ENCODE measurements around the gene CRY2.

Gene CRY2

DNA sequence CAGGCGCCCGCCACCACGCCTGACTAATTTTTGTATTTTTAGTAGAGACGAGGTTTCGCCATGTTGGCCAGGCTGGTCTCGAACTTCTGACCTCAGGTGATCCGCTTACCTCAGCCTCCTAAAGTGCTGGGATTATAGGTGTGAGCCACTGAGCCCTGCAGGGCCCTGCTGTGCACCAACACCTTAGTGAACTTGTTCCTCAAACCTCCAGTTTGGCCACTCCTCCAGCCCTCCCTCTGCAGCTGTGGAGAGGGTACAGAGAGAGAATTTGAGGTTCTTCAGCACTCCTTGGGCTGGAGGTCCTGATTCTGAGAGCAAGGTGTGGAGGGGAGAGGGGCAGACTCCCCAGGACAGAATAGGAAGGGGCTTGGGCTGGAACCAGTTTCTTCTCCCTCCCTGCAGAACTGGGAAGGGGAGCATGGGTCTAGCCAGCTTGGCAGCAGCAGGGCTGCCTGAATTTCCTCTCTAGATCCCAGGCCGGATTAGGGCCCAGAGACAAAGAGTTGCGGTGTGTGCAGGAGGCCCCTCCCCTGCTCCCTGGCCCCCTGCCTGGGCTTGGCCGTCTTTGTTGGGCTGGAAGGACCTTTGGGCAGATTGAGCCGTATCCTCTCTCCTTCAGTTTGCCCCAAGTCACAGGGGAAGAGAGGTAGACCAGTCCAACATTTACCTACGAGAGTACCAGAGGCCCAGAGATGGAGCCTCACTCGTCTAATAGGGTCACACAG, 72.7 kb downstream of the CRY2 start:
- no peak for DNase-seq

GRCh38 chr11:45920531-45921477, 73.5 kb downstream of the CRY2 start:
- DNase-seq: no peak

DNA sequence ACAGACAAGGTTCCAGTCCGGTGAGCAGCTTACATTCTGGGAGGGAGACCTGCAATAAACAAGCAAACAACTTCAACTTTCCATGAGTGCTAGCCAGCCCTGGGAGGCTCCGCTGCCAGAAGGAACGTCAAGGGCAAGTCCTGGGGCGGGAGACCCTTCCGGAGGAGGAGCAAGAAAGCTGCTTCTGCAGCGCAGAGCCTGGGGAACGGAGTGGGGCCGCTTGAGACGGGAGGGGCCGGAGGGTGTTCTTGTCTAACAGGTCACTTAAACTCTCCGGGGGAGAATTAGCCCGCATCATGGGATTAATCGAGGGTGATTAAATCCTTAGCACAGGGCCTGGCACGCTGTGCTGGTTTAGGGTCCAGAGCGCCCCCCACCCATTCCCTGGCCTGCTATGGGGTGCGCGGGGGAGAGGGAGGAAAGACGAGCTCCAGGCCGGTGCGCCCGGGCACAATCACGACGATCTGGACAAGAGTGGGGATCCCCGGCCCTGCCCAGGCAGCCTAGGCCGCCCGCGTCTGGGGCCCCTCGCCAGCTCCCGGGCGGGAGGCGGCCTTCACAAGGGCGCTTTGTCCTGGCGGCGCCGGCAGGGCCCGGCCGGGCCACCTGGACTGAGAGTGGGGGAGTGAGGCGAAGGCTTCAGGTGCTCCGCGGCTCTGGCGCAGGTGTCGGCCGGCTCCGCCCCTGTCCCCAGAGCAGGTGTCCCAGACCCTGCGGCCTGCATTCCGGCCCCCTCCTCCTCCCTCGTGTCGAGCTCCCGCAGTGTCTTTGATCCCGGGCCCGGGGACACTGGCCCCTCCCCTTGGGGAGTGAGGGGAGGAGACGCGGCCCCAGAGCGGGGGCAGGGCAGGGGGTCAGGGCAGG, 74.5 kb downstream of the CRY2 start:
- DNase-seq: no peak

DNA sequence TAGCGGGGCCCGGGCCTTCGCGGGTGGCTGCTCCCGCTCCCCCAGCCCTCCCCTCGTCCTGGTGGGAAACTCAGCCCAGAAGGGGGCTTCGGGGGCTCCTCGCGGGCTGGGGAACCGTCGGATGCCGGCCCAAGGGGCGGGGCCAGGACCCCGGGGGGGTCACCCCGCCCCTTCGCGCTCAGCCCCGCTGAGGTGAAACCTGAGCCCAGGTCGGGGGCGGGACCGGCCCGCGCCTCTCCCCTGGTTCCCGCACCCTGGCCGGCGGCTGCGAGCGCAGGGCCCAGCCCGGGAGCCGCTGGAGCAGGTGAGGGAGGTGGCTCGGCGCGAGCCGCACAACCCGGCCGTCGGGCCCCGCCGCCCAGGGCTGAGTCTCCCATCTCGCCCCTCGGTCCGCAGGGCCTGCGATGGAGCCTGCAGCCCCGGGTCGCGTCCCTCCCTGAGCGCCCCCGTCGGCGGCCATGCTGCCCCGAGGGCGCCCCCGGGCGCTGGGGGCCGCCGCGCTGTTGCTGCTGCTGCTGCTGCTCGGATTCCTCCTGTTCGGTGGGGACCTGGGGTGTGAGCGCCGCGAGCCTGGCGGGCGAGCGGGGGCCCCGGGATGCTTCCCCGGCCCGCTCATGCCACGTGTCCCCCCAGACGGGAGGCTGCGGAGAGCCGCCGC, 75.3 kb downstream of the CRY2 start, which contains the start of gene LARGE2:
Gene LARGE2 (plus strand): TSS at position 232 of the 658 bp plus-strand sequence. CDS start 227 bp downstream, at position 459.
- no peak for DNase-seq

- no peak for DNase-seq
Observed at GRCh38 chr11:45924036-45924915, 77.0 kb downstream of the CRY2 start.

DNA sequence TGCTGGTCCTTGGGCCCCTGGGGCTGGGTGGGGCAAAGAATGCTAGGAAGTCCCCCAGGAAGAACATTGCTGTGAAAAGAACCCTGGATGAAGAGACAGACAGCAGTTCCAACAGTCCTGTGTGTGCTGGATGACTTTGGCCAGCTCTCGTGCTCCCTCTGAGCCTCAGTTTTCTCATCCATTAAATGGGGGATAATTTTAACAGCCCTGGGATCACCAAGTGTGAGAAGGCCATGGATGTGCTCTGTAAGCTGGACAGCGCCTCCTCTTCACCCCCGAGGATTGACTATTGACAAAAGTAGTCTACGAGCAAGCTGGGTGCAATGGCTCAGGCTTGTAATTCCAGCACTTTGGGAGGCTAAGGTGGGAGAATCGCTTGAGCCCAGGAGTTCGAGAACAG, 77.7 kb downstream of the CRY2 start:
- DNase-seq: no peak

DNA sequence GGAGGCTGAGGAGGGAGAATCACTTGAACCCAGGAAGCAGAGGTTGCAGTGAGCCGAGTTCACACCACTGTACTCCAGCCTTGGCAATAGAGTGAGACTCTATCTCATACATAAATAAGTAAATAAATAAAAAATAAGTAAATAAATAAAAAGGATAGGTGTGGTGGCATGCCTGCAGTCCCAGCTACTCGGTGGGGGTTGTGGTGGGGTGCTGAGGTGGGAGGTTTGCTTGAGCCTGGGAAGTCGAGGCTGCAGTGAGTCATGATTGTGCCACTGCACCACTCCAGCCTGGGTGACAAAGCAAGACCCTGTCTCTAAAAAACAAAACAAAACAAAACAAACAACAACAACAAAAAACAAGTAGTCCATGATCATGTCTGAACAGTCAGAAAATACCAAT, 78.3 kb downstream of the CRY2 start:
- DNase-seq: no peak

GRCh38 chr11:45926001-45926401, 78.7 kb downstream of the CRY2 start:
- DNase-seq: no peak

- DNase-seq: no peak
Observed at GRCh38 chr11:45926536-45927331, 79.5 kb downstream of the CRY2 start.

DNA sequence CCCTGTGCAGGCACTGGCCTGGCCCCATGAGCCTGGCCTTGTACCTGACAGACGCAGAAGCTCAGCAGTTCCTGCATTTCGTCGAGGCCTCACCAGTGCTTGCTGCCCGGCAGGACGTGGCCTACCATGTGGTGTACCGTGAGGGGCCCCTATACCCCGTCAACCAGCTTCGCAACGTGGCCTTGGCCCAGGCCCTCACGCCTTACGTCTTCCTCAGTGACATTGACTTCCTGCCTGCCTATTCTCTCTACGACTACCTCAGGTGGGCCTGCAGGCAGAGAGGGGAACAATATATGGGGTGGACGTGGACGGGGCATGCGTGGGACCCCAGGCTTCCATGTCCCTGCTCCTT, 80.0 kb downstream of the CRY2 start:
- DNase-seq: no peak

DNA sequence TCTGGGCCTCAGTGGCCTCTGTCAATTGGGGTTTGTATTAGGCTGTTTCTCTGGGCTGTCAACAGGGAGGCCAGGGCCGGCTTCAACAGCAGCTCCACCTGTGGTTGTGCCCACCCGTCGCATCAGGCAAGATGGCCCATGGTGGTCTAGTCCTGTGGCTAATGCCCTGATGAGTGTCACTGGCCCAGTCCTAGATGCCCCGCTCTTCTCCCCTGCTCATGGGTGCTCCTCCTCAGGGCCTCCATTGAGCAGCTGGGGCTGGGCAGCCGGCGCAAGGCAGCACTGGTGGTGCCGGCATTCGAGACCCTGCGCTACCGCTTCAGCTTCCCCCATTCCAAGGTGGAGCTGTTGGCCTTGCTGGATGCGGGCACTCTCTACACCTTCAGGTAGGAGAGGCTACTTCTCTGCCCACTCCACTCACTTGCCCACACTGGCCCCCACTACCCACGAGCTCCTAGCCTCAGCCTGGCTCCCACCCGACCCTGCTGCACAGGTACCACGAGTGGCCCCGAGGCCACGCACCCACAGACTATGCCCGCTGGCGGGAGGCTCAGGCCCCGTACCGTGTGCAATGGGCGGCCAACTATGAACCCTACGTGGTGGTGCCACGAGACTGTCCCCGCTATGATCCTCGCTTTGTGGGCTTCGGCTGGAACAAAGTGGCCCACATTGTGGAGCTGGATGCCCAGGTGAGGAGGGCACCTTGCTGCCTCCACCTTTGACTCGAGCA, 80.6 kb downstream of the CRY2 start:
- no peak for DNase-seq

GRCh38 chr11:45928535-45929215, 81.4 kb downstream of the CRY2 start:
- DNase-seq: no peak

- no peak for DNase-seq
Observed at GRCh38 chr11:45929486-45930030, 82.3 kb downstream of the CRY2 start.

DNA sequence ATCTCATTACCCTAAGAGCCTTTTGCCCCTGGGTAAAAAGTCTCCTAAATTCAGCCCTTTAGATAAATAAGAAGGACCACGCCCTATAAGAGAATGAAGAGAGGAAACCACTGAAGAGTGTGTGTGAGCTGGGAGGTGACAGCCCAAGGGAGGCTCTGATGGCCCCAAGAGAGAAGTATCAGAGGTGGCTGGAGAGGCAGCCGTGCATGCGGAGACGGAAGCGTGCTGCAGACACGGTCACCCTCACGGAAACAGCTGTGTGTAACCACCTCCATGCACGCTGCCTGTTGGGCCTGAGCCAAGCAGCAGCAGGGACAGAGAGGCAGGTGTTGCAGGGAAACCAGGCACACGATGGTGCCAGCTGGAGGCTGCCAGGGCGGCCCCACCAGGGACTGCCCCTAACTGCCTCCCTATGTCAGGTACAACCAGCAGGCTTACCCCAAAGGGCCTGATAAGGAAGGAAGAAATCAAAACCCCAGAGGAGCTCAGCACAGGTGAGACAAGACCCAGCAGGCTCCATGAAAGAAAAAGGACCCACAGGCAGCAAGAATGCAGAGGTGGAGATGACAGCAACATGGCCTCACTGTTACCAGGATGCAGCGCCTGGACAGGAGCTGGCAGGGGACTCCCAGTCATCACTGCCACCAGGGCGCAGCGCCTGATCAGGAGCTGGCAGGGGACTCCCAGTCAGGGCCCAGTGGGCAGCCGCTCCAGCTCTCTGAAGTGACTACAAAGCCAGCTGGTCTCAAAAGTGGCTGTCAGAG, 82.9 kb downstream of the CRY2 start:
- no peak for DNase-seq

DNA sequence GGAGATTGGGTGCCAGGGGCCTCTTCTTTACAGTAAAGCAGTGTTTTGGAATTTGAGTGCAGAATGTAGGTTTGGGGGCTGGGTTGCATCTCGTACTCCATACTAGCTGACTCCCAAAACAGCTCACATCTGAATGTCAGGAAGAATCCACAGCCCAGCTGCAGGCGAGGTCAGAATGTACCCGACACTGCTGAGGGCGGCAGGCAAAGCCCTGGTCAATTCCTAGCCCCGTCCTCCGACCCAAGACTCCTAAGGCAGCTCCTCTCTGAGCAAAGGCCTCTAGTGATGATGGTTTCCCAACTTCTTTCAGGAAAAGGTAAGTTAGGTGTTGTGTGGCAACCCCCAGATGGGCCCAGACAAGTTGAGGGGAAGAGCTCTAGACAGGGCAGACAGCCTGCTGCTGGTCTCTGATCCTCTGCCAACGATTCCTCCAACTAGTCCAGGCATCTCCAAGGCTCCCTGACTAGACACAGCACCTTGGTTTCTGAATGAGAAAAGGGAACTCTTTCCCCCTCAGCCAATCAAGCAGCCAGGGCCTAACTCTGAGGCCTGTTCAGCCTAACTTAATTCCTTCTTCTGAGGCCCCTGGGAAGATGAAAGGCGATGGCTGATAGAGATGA, 83.8 kb downstream of the CRY2 start:
- DNase-seq: no peak

GRCh38 chr11:45931739-45932138, 84.5 kb downstream of the CRY2 start:
- DNase-seq: no peak

DNA sequence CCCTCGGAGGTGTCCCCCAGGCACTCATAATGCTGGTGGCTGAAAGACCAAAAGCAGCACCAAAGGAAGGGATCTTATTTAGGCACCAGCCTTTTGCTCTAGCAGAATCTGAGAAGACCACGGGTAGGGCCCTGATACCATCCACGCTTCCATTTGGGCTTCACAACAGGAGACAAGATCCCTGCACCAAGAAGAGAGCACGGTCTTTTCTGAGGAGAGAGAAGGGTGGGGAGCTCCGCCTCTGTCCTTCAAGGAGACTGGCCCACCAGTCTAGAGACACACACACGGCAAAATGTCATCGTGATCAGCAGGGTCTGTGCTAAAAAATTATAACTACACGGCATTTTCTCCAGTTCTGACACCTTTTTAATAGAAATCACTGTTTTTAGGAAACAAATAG, 84.9 kb downstream of the CRY2 start:
- no peak for DNase-seq

All from stimulated activated CD8-positive, alpha-beta memory T cell treated with anti-CD3 and anti-CD28 coated beads, Interleukin-4, amount 100 ng/mL, for 48 hours (primary cell).